Right ventricle myocardium superior (tissue), 1 donor: ENCODE measurements around the gene FOLR2. TPM values are rescaled to one million over a fixed set of nuclear protein-coding genes. Genes with fewer than 3 reads are reported as not detected.
"Not testable (repeated sequence)": the region's sequence is repeated elsewhere in the genome, so short reads cannot be mapped to it uniquely, and the experiment has no call there.

ENCODE experiments used
- ATAC-seq: fragments of 200-7000 bp; cut with Tn5 transposase; one replicate; pipeline ENCODE4 v1.9.1; 2020; ENCODE audit warnings: mild to moderate bottlenecking; ENCODE audit not compliant: poor library complexity
- DNase-seq: peaks from one replicate; pipeline ENCODE4 v3.0.0-alpha.2; 2020
- intact Hi-C: fragments of 100-400 bp; cut with DNase I; formaldehyde crosslinking; loops from one replicate; pipeline ENCODE4 v1.11.2; 2022
- long read RNA-seq: library from polyadenylated mRNA; unstranded; transcript quantifications from one replicate; pipeline ENCODE4 v2.0.0, GENCODE V29; 2021
- total RNA-seq: library from RNA; stranded (reverse); fragmentation: NEBNext Ultra II Directional; extraction: Animal tissue kit (Norgen Biotek cat#: 25700); gene quantifications from one replicate; pipeline ENCODE4 v1.2.1, GENCODE V29; 2021
- donor health status: DM: no; HTN: yes; CAD: no; lungs with severe emphysema.

FOLR2 gene
- 27.1 TPM for total RNA-seq
- long read RNA-seq, transcript FOLR2-201 (5 exons, 1,138 nt) = major isoform, 12 of 17 reads
- long read RNA-seq, partial matches to known transcripts = 3 of 17 reads
- long read RNA-seq, other reads (novel, unspliced or antisense) = 1 of 17 reads

- ATAC-seq (peak; percentile 69), DNase-seq (no peak)
- intact Hi-C loops = no loop called here
These were observed at the start of gene FOLR2 for GRCh38 chr11:72216638-72217037. TSS of gene FOLR2 (plus strand) at chr11:72216794. CDS start at chr11:72218585, 1,791 bp downstream.

DNA sequence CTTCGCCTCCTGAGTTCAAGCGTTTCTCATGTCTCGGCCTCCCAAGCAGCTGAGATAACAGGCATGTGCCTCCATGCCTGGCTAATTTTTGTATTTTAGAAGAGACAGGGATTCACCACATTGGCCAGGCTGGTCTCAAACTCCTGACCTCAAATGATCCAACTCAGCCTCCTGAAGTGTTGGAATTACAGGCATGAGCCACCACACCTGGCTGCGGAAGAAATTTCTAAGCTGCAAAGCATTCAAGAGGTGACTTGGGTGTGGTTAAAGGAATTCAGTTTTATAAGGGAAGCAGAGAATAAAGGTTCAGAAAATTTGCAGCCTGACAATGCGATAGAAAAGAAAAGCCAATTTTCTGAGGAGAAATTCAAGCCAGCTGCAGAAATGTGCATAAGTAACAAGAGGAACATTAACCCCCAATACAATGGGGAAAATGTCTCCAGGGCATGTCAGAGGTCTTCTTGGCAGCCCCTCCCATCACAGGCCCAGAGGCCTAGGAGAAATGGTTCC is 47.5 kb upstream of the FOLR2 start:
- DNase-seq, ATAC-seq, intact Hi-C loops: not testable (repeated sequence)

- intact Hi-C loops, ATAC-seq, DNase-seq: not testable (repeated sequence)
These were observed 46.8 kb upstream of the FOLR2 start for GRCh38 chr11:72169754-72170153.

DNA sequence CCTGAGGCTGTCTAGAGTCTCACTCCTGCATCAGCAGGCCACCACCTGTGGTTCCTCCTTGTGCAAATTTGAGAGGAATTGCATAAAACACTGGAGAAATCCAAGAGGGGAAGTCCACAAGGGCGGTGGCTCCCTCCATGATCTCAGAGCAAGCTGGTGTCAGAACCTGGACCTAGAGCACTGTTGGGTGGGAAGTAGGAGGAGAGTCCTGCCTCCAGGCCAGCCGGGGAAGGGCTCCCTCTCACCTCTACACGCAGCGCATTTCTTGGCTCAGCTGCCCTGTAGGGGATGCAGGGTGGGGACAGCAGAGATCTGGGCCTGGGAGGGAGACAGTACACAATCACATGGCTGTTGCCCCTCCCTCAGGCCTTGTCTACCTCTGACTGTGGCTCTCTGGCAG is 44.6 kb upstream of the FOLR2 start:
- DNase-seq, intact Hi-C loops, ATAC-seq: not testable (repeated sequence)

DNA sequence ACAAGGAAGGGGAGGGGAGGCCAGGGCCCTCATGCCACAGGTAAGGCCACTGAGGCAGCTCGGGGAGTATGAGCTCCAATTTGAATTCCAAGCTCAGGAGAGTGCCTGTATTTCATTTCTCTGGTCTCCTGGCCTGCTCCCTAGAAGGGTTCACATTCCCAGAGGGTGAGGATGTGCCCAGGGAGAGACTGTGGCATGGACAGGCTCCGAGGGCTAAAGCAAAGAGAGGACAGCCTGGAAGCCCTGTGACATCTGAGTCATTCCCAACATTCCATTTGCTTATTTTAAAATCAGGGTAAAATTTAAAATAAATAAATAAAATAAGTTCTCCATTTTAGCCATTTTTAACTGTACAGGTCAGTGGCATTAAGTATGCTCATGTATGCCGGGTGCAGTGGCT is 43.3 kb upstream of the FOLR2 start:
- intact Hi-C loops = no loop called here
- ATAC-seq (no peak), DNase-seq (no peak)

DNA sequence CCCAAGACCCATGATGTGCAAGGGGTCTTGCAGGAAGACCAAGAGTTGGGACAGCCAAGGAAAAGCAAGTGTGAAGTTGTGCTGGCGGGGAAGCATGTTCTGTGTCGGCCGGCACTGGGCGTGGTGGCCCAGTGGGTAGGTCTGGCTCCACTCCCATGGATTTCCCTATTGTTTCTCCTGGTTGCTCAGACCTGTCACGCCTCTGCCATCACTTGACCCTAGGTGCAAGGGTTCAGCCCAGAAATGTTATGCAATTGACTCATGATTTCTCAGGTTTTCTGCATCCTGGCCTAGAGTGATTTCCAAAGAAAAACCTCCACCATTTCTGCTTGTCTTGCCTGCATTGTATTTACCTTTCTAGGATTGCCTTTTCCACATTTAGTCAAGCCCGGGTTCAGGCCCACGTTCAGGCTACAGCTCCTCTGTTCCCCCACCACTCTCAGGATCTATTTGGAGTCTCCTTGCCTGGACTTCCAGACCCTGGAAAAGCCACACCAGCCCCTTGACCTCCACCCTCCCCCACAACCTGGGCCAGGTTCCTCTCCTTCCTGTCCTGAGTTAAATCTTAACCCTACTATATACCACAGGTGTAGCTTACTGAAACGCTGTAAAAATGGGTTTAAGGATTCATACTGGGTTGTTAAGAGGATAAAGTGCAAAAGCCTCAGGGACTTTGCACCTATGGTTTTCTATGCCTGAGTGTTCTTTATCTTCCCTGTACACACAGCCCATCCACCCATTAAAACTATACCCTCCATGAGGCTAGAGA is 42.1 kb upstream of the FOLR2 start:
- DNase-seq (no peak), ATAC-seq (no peak)
- intact Hi-C loops = no loop called here

GRCh38 chr11:72177656-72178055 is 38.9 kb upstream of the FOLR2 start:
- intact Hi-C loops = no loop called here
- no peak for ATAC-seq
- no peak for DNase-seq

- intact Hi-C loops = no loop called here
- no peak for ATAC-seq
- DNase-seq = no peak
These were observed 37.4 kb upstream of the FOLR2 start for GRCh38 chr11:72179049-72179803.

DNA sequence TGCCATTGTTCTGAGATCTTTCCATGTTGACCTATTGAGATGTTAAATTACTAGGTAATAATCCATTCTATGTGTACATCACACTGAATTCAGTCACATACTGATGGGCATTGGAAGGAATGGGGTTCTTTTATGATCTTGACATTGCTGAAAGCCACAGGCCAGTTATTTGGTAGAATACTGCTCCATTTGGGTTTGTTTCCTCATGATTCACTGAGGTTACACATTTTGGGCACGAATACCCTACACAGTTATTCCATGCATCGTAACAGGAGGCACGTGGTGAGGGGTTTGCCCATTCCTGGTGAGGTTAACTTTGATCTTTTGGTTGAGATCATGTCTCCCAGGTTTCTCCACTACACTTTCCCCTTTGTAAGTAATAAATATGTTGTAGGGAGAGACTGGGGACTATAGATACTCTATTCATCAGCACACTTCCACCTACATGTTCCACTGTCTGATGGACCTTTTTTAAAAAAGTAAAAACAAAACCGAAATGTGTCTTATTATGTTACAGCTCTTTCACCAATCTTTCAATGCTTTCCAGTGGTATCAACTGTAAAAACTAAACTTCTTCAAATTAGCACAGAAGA is 36.7 kb upstream of the FOLR2 start:
- no peak for ATAC-seq
- DNase-seq = no peak
- intact Hi-C loops = no loop called here

DNA sequence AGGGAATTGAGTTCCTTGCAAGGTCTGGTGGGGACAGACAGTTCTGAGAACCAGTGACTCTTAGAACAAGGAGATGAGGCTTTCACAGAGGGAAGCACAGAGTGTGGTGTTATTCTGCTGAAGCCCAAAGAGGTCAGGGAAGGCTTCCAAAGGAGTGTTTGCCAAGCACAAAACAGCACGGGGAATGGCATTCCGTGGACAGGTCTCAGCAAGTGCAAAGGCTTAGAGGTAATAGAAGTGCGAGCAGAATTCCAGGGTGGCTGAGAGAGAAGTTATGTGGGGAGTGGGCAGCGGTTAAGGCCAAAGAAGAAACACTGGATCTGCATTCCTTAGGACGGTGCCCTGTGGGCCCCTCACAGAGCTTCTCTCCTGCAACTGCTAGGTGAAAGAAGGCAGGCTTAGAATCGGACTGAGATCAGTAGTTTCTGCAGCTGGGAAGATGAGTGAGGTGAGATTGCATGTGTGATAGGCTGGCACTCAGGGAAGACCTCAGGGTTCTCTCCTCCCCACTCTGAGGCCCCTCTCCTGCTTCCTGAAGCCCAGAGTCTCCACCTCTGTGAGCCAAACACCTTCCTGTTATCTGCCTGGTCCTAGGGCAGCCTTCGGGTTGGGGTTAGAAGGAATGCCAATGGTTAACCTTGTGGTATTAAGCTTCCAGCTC is 35.6 kb upstream of the FOLR2 start:
- peak; percentile 73 for ATAC-seq
- DNase-seq, intact Hi-C loops: not testable (repeated sequence)

DNA sequence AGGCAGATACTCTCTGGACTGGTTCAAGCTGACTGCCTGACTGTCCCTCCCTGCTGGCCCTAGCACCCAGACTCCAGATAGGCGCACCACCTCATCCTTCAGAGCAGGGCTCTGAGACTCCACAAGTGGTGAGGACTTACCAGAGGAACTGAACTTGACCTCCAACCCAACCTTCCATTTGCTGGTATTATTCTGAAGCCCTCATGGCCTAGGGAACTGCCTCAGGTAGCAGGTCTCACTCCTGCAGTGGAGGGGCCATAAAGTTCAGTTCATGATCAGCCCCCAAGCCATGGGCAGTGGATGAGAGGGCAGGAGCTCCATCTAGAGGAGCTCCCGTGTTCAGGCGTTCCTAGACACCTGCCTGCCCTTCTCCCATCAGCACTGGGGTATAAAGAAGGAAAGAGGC is 35.0 kb upstream of the FOLR2 start:
- intact Hi-C loops, DNase-seq: not testable (repeated sequence)
- peak; percentile 43 for ATAC-seq

GRCh38 chr11:72188267-72188666 is 28.3 kb upstream of the FOLR2 start:
- ATAC-seq (no peak), DNase-seq (no peak)
- intact Hi-C loops = no loop called here

GRCh38 chr11:72189455-72190250 is 26.9 kb upstream of the FOLR2 start:
- intact Hi-C loops = no loop called here
- DNase-seq = no peak
- peak; percentile 74 for ATAC-seq

DNA sequence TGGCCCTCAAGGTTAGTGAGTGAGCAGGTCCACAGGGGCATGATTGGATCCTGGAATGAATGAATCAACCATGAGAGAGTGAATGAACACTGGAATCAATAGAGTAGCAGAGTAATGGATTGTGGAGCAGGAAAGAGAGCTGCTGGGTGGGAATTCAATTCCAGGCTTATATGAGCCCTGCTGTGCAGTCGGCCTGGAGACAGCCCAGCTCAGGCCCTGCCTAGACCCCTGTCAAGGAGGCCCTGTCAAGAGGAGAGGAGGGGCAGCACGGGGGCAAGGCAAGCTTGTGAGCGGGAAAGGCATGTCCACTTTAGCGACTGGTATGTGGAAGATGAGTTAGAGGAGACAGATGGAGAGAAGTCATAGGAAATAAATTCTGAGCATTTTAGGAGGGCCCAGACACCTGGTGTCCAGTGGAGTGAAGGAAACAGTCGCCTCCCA is 25.9 kb upstream of the FOLR2 start:
- intact Hi-C loops = no loop called here
- DNase-seq (no peak), ATAC-seq (no peak)

- intact Hi-C loops = no loop called here
- DNase-seq (no peak), ATAC-seq (no peak)
These were observed 24.6 kb upstream of the FOLR2 start, which contains the start of gene FOLR1 for GRCh38 chr11:72191961-72192381. TSS of gene FOLR1 (plus strand) at chr11:72192140. CDS start at chr11:72192174, 34 bp downstream.

GRCh38 chr11:72195518-72196270 is 20.9 kb upstream of the FOLR2 start:
- no peak for ATAC-seq

GRCh38 chr11:72201445-72201844 is 15.1 kb upstream of the FOLR2 start:
- DNase-seq, intact Hi-C loops, ATAC-seq: not testable (repeated sequence)

More at GRCh38 chr11:72195518-72196270, 20.9 kb upstream of the FOLR2 start:
- intact Hi-C loops = no loop called here
- DNase-seq = no peak
